Measurements from ENCODE around the gene TNFSF9. TPM values are rescaled to one million over a fixed set of nuclear protein-coding genes. Genes with fewer than 3 reads are reported as not detected.
"Not testable (repeated sequence)": the region's sequence is repeated elsewhere in the genome, so short reads cannot be mapped to it uniquely, and the experiment has no call there.

Gene TNFSF9
- total and polyA plus RNA-seq, 3 donors from 2014 or later, result 3.1 to 8.4 (median 5.7) TPM

- Histone ChIP-seq H3K9me3 (no peaks in the 10 kb centered on the region), H3K36me3 (ENCODE audit: low read depth, missing control alignments) (no peaks in the 10 kb centered on the region), H3K27ac (no peak overlapping the region), H3K4me3 (no peak overlapping the region), H3K27me3 (no peaks in the 10 kb centered on the region), H3K4me1 (no peaks in the 10 kb centered on the region)
- no peak for DNase-seq
- 87 to 91% methylated on average over 5 of the region's 5 CpGs for WGBS, 2 donors
- intact Hi-C loops (cut with DNase I; ENCODE audit: low total_unique reads), result no loop called here
- TF ChIP-seq CTCF (IDR thresholded peaks at IDR 0.05), result no peak
- no peak for TF ChIP-seq POLR2A (IDR thresholded peaks at IDR 0.05)
Measured at GRCh38 chr19:6577476-6578125, 46.8 kb downstream of the TNFSF9 start.

- intact Hi-C loops (cut with DNase I; ENCODE audit: low total_unique reads), result no loop called here
- 83 to 84% methylated on average over 7 of the region's 7 CpGs for WGBS, 2 donors
- no peak for TF ChIP-seq POLR2A (IDR thresholded peaks at IDR 0.05)
- TF ChIP-seq CTCF (IDR thresholded peaks at IDR 0.05), result no peak
- no peak for DNase-seq
- H3K27ac ChIP-seq, result no peak overlapping the region
- no peak overlapping the region for H3K4me3 ChIP-seq
- no peaks in the 10 kb centered on the region for H3K9me3 ChIP-seq
- no peaks in the 10 kb centered on the region for H3K4me1 ChIP-seq
- H3K36me3 ChIP-seq (ENCODE audit: low read depth, missing control alignments), result no peaks in the 10 kb centered on the region
- H3K27me3 ChIP-seq, result no peaks in the 10 kb centered on the region
Measured at GRCh38 chr19:6579450-6580178, 48.8 kb downstream of the TNFSF9 start.

GRCh38 chr19:6580313-6580712 is 49.5 kb downstream of the TNFSF9 start:
- H3K9me3 ChIP-seq, result no peaks in the 10 kb centered on the region
- DNase-seq, result no peak

GRCh38 chr19:6582515-6583484 is 52.0 kb downstream of the TNFSF9 start:
- H3K4me3 ChIP-seq; H3K27ac ChIP-seq; DNase-seq; intact Hi-C loops (cut with DNase I; ENCODE audit: low total_unique reads); H3K4me1 ChIP-seq; H3K27me3 ChIP-seq; H3K9me3 ChIP-seq; H3K36me3 ChIP-seq (ENCODE audit: low read depth, missing control alignments): not testable (repeated sequence)
- WGBS, 2 donors, result 84 to 88% methylated on average over 16 of the region's 16 CpGs

More at GRCh38 chr19:6580313-6580712, 49.5 kb downstream of the TNFSF9 start:
- Histone ChIP-seq H3K4me3 (no peak overlapping the region), H3K27ac (no peak overlapping the region), H3K4me1 (no peaks in the 10 kb centered on the region), H3K27me3 (no peaks in the 10 kb centered on the region), H3K36me3 (ENCODE audit: low read depth, missing control alignments) (no peaks in the 10 kb centered on the region)
- WGBS, 2 donors, result 81 to 89% methylated on average over 8 of the region's 8 CpGs
- intact Hi-C loops (cut with DNase I; ENCODE audit: low total_unique reads), result no loop called here
- no peak for TF ChIP-seq CTCF (IDR thresholded peaks at IDR 0.05)
- TF ChIP-seq POLR2A (IDR thresholded peaks at IDR 0.05), result no peak

Small RNA genes lying within 50 kb of the gene (small RNA-seq; reads per million reads assigned to genes)
- gene AC010503.2, result 0 reads per million in 2 donors
- gene RF00019, result 0 reads per million in 2 donors

Other genes with a start within 250 kb of the TNFSF9 start
- under 1 TPM; 0.39 to 0.99 TPM for gene ACER1, start 197.4 kb upstream of the TNFSF9 start, total RNA-seq
- 1.0 TPM for gene ACER1, start 197.4 kb upstream of the TNFSF9 start, polyA plus RNA-seq (ENCODE audit: insufficient read depth, low read depth, low replicate concordance)
- gene CLPP, start 169.5 kb upstream of the TNFSF9 start, total RNA-seq, result 100 to 1,000 TPM in 1 of 2 donors, 10 to 100 TPM in 1; 52.1 to 101 TPM
- gene CLPP, start 169.5 kb upstream of the TNFSF9 start, polyA plus RNA-seq (ENCODE audit: insufficient read depth, low read depth, low replicate concordance), result 113 TPM
- gene ALKBH7, start 158.2 kb upstream of the TNFSF9 start, total RNA-seq, result 100 to 1,000 TPM; 243 to 524 TPM
- 608 TPM for gene ALKBH7, start 158.2 kb upstream of the TNFSF9 start, polyA plus RNA-seq (ENCODE audit: insufficient read depth, low read depth, low replicate concordance)
- 1 to 10 TPM; 2.9 to 5.1 TPM for gene PSPN, start 155.1 kb upstream of the TNFSF9 start, total RNA-seq
- 1.1 TPM for gene PSPN, start 155.1 kb upstream of the TNFSF9 start, polyA plus RNA-seq (ENCODE audit: insufficient read depth, low read depth, low replicate concordance)
- 10 to 100 TPM; 78.1 to 81.1 TPM for gene GTF2F1, start 137.9 kb upstream of the TNFSF9 start, total RNA-seq
- gene GTF2F1, start 137.9 kb upstream of the TNFSF9 start, polyA plus RNA-seq (ENCODE audit: insufficient read depth, low read depth, low replicate concordance), result 122 TPM
- 100 to 1,000 TPM; 279 to 336 TPM for gene KHSRP, start 106.2 kb upstream of the TNFSF9 start, total RNA-seq
- gene KHSRP, start 106.2 kb upstream of the TNFSF9 start, polyA plus RNA-seq (ENCODE audit: insufficient read depth, low read depth, low replicate concordance), result 358 TPM
- gene SLC25A41, start 97.3 kb upstream of the TNFSF9 start, total RNA-seq, result 1 to 10 TPM; 3.2 to 3.9 TPM
- gene SLC25A41, start 97.3 kb upstream of the TNFSF9 start, polyA plus RNA-seq (ENCODE audit: insufficient read depth, low read depth, low replicate concordance), result 7.6 TPM
- 10 to 100 TPM; 34.3 to 38.5 TPM for gene SLC25A23, start 71.2 kb upstream of the TNFSF9 start, total RNA-seq
- 26.9 TPM for gene SLC25A23, start 71.2 kb upstream of the TNFSF9 start, polyA plus RNA-seq (ENCODE audit: insufficient read depth, low read depth, low replicate concordance)
- 1 to 10 TPM; 1.2 to 2.0 TPM for gene CRB3, start 66.8 kb upstream of the TNFSF9 start, total RNA-seq
- 2.3 TPM for gene CRB3, start 66.8 kb upstream of the TNFSF9 start, polyA plus RNA-seq (ENCODE audit: insufficient read depth, low read depth, low replicate concordance)
- gene DENND1C, start 49.2 kb upstream of the TNFSF9 start, total RNA-seq, result 1 to 10 TPM; 1.9 to 3.2 TPM
- 2.9 TPM for gene DENND1C, start 49.2 kb upstream of the TNFSF9 start, polyA plus RNA-seq (ENCODE audit: insufficient read depth, low read depth, low replicate concordance)
- gene TUBB4A, start 28.7 kb upstream of the TNFSF9 start, total RNA-seq, result 100 to 1,000 TPM; 217 to 277 TPM
- gene TUBB4A, start 28.7 kb upstream of the TNFSF9 start, polyA plus RNA-seq (ENCODE audit: insufficient read depth, low read depth, low replicate concordance), result 205 TPM
- gene CD70, start 60.1 kb downstream of the TNFSF9 start, total RNA-seq, result 1 to 10 TPM in 1 of 2 donors, not detected in 1; 1.0 TPM
- gene CD70, start 60.1 kb downstream of the TNFSF9 start, polyA plus RNA-seq (ENCODE audit: insufficient read depth, low read depth, low replicate concordance), result 0.63 TPM
- gene TNFSF14, start 139.1 kb downstream of the TNFSF9 start, total RNA-seq, result under 1 TPM; 0.31 to 0.47 TPM
- 0.69 TPM for gene TNFSF14, start 139.1 kb downstream of the TNFSF9 start, polyA plus RNA-seq (ENCODE audit: insufficient read depth, low read depth, low replicate concordance)
- gene C3, start 189.6 kb downstream of the TNFSF9 start, total RNA-seq, result 100 to 1,000 TPM in 1 of 2 donors, 10 to 100 TPM in 1; 49.5 to 131 TPM
- 500 TPM for gene C3, start 189.6 kb downstream of the TNFSF9 start, polyA plus RNA-seq (ENCODE audit: insufficient read depth, low read depth, low replicate concordance)
- gene GPR108, start 206.6 kb downstream of the TNFSF9 start, total RNA-seq, result 10 to 100 TPM; 61.8 to 87.1 TPM
- 105 TPM for gene GPR108, start 206.6 kb downstream of the TNFSF9 start, polyA plus RNA-seq (ENCODE audit: insufficient read depth, low read depth, low replicate concordance)
- 10 to 100 TPM; 60.4 to 62.7 TPM for gene TRIP10, start 208.7 kb downstream of the TNFSF9 start, total RNA-seq
- 65.8 TPM for gene TRIP10, start 208.7 kb downstream of the TNFSF9 start, polyA plus RNA-seq (ENCODE audit: insufficient read depth, low read depth, low replicate concordance)
- 1 to 10 TPM; 7.4 to 7.5 TPM for gene SH2D3A, start 236.4 kb downstream of the TNFSF9 start, total RNA-seq
- gene SH2D3A, start 236.4 kb downstream of the TNFSF9 start, polyA plus RNA-seq (ENCODE audit: insufficient read depth, low read depth, low replicate concordance), result 12.8 TPM
- gene VAV1, start 241.7 kb downstream of the TNFSF9 start, total RNA-seq, result 1 to 10 TPM; 1.1 to 4.5 TPM
- gene VAV1, start 241.7 kb downstream of the TNFSF9 start, polyA plus RNA-seq (ENCODE audit: insufficient read depth, low read depth, low replicate concordance), result 8.9 TPM